B cell (primary cell): ENCODE results near the gene EPB41L1.

Experiments used
- CTCF ChIP-seq: fragments of 200-600 bp; IDR thresholded peaks from one replicate; pipeline ENCODE4 v1.8.0; 2022; ENCODE audit warnings: antibody characterized with exemption, mild to moderate bottlenecking
- EZH2 ChIP-seq: IDR thresholded peaks from 2 replicates; pipeline ENCODE4 v1.6.1; 2012; ENCODE audit warnings: borderline replicate concordance, low read depth, mild to moderate bottlenecking, moderate library complexity, low read length; ENCODE audit not compliant: insufficient read depth, poor library complexity, severe bottlenecking

- TF ChIP-seq CTCF: no peak
- TF ChIP-seq EZH2: no peak
Observed at GRCh38 chr20:36173451-36173933, 19.0 kb downstream of the EPB41L1 start.
